Keratinocyte (primary cell): Measurements from ENCODE around the gene TAC3. TPM values are rescaled to one million over a fixed set of nuclear protein-coding genes. Genes with fewer than 3 reads are reported as not detected.

Experiments
- DNase-seq: peaks from one replicate; pipeline ENCODE4 v3.0.0-alpha.2; 2011; ENCODE audit warnings: low read depth, missing footprints, low spot score
- FAIRE-seq: peaks from 2 replicates; lab custom pipeline; 2011; peaks lifted over from hg19 to GRCh38; lab: Jason Lieb, UNC
- H2AFZ ChIP-seq: 2 replicates; pipeline ENCODE4 v1.6.0; 2012; ENCODE audit warnings: low read length, control low read depth, inconsistent platforms; ENCODE audit not compliant: control insufficient read depth
- H3K27ac ChIP-seq: 2 replicates; pipeline ENCODE4 v1.5.1; 2011; ENCODE audit warnings: low read length; ENCODE audit not compliant: control insufficient read depth, insufficient read depth
- H3K27me3 ChIP-seq: 3 replicates; pipeline ENCODE4 v1.6.0; 2011; ENCODE audit warnings: low read length; ENCODE audit not compliant: control insufficient read depth, insufficient read depth; ENCODE audit errors: extremely low read depth
- H3K36me3 ChIP-seq, 2 experiments: 2 replicates in 1 of 2; 3 replicates in 1 of 2; pipeline ENCODE4 v1.5.1; 2011; ENCODE audit warnings: low read length in 2 of 2, mild to moderate bottlenecking in 1 of 2; ENCODE audit not compliant: control insufficient read depth in 2 of 2, insufficient read depth in 2 of 2; ENCODE audit errors: extremely low read depth in 1 of 2
- H3K4me1 ChIP-seq: 3 replicates; pipeline ENCODE4 v1.5.1; 2011; ENCODE audit warnings: low read length; ENCODE audit not compliant: control insufficient read depth, insufficient read depth; ENCODE audit errors: extremely low read depth
- H3K4me2 ChIP-seq: 3 replicates; pipeline ENCODE4 v1.6.0; 2011; ENCODE audit warnings: low read depth, low read length; ENCODE audit not compliant: control insufficient read depth, insufficient read depth; ENCODE audit errors: extremely low read depth
- H3K4me3 ChIP-seq, 3 experiments: fragments of 200-600 bp in 1 of 3; sonication (generic) in 1 of 3; 2 replicates in 2 of 3; 3 replicates in 1 of 3; pipeline ENCODE4 v1.5.1; 2011 to 2016; ENCODE audit warnings: low read length in 3 of 3, mild to moderate bottlenecking in 3 of 3, control low read depth in 2 of 3, inconsistent platforms in 1 of 3, low read depth in 1 of 3, mixed read lengths in 1 of 3, mixed run types in 1 of 3, moderate library complexity in 1 of 3; ENCODE audit not compliant: control insufficient read depth in 2 of 3, insufficient read depth in 2 of 3; ENCODE audit errors: extremely low read depth in 1 of 3
- H3K79me2 ChIP-seq: 2 replicates; pipeline ENCODE4 v1.6.0; 2012; ENCODE audit warnings: low read length; ENCODE audit not compliant: control insufficient read depth, insufficient read depth
- H3K9ac ChIP-seq: 3 replicates; pipeline ENCODE4 v1.6.0; 2011; ENCODE audit warnings: low read length; ENCODE audit not compliant: control insufficient read depth, insufficient read depth; ENCODE audit errors: extremely low read depth
- H3K9me1 ChIP-seq: 3 replicates; pipeline ENCODE4 v1.6.0; 2011; ENCODE audit warnings: low read length; ENCODE audit not compliant: control insufficient read depth, insufficient read depth; ENCODE audit errors: extremely low read depth
- H3K9me3 ChIP-seq: 2 replicates; pipeline ENCODE4 v1.5.1; 2012; ENCODE audit warnings: low read depth, low read length; ENCODE audit not compliant: control insufficient read depth
- H4K20me1 ChIP-seq: 3 replicates; pipeline ENCODE4 v1.6.0; 2011; ENCODE audit warnings: low read length; ENCODE audit not compliant: control insufficient read depth, insufficient read depth; ENCODE audit errors: extremely low read depth
- EZH2 ChIP-seq: IDR thresholded peaks from one replicate; pipeline ENCODE4 v1.6.1; 2012; ENCODE audit warnings: inconsistent platforms, mild to moderate bottlenecking, low read length, moderate library complexity
- dilution Hi-C: fragments of 300-500 bp; cut with MboI; formaldehyde crosslinking; loops from one replicate; pipeline ENCODE4 v1.7.0; 2020; ENCODE audit warnings: low sequenced_read_pairs; ENCODE audit not compliant: extremely low pct_ligation_motif_present
- polyA plus RNA-seq, 5 experiments: library from polyadenylated mRNA; depleted of rRNA in 3 of 5; stranded (reverse) in 3 of 5; stranded (forward) in 1 of 5; unstranded in 1 of 5; fragments of >200 nt; gene quantifications; 1 replicate in 1 of 5; 2 replicates in 3 of 5; 3 replicates in 1 of 5; pipeline versions ENCODE4 v1.2.1 to v1.2.3, GENCODE V29; 2011 to 2012; ENCODE audit warnings: missing spikeins in 2 of 5, low read depth in 1 of 5, low replicate concordance in 1 of 5
- TF ChIP-seq, protein P1 (sequence below), 3 experiments: IDR thresholded peaks in 1 of 3; conservative IDR thresholded peaks in 1 of 3; optimal IDR thresholded peaks in 1 of 3; 2 replicates in 2 of 3; 3 replicates in 1 of 3; pipeline versions ENCODE3 to v1.5.1; 2011; ENCODE audit warnings: low read length in 3 of 3, mild to moderate bottlenecking in 3 of 3, moderate library complexity in 2 of 3, control low read depth in 1 of 3, inconsistent platforms in 1 of 3; ENCODE audit not compliant: insufficient read depth in 2 of 3; ENCODE audit errors: extremely low read depth in 1 of 3

The TAC3 gene
- polyA plus RNA-seq, 1 donor (not counting 4 experiments of a cell fraction or from before 2014, with no cell fraction given): not detected

DNA sequence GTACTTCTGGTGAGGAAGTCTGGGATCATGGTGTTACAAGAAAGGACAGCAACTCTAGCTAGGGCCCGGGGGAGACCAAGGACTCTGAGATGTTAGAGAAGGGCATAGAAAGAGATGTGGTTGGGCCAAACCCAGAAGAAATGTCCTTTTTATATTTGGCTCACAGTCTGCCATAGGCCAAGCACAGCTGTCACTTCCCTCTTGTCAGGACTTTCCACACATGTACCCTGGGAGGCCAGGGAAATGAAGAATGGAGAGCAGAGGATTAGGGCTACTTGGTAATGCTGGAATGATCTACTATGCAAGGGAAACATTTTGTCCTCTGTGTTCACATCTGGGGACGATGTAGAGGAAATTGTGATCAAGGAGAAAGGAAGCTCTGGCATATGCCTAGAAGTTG lies 24.4 kb upstream of the TAC3 start:
- Histone ChIP-seq H3K4me3 (no peak overlapping the region), H2AFZ (no peak overlapping the region), H3K27me3 (peaks cover 6% of the 10 kb centered on the region), H3K4me1 (no peaks in the 10 kb centered on the region), H4K20me1 (no peaks in the 10 kb centered on the region), H3K4me2 (no peak overlapping the region), H3K9ac (no peak overlapping the region), H3K9me1 (no peaks in the 10 kb centered on the region), H3K27ac (no peak overlapping the region), H3K9me3 (no peaks in the 10 kb centered on the region), H3K36me3 (no peaks in the 10 kb centered on the region), H3K79me2 (no peaks in the 10 kb centered on the region)
- no peak for TF ChIP-seq EZH2
- TF ChIP-seq, protein P1, sequence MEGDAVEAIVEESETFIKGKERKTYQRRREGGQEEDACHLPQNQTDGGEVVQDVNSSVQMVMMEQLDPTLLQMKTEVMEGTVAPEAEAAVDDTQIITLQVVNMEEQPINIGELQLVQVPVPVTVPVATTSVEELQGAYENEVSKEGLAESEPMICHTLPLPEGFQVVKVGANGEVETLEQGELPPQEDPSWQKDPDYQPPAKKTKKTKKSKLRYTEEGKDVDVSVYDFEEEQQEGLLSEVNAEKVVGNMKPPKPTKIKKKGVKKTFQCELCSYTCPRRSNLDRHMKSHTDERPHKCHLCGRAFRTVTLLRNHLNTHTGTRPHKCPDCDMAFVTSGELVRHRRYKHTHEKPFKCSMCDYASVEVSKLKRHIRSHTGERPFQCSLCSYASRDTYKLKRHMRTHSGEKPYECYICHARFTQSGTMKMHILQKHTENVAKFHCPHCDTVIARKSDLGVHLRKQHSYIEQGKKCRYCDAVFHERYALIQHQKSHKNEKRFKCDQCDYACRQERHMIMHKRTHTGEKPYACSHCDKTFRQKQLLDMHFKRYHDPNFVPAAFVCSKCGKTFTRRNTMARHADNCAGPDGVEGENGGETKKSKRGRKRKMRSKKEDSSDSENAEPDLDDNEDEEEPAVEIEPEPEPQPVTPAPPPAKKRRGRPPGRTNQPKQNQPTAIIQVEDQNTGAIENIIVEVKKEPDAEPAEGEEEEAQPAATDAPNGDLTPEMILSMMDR (optimal IDR thresholded peaks at IDR 0.05 in 1 of 3, IDR thresholded peaks at IDR 0.05 in 1 of 3, conservative IDR thresholded peaks at IDR 0.05 in 1 of 3; ENCODE audit: extremely low read depth in 1 of 3, insufficient read depth in 2 of 3, low read length in 3 of 3): no peak
- dilution Hi-C loops: no loop called here
- no peak for FAIRE-seq
- no peak for DNase-seq

DNA sequence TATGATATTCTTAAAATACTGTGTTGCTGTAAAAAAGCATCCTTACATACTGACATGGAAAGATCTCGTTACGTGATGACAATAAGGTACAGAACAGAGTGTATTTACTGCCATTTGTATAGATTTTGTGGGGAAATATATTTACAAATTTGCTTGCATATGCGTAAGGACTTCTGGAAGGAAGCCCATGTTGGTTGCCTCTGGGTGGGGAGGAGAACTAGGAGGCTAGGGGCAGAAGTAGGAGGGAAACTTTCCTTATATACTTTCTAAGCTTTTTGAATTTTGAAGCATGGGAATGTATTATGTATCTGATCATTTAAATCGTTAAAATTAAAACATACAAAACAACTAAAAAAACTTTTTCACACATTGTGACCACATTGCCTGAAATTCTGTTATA lies 23.9 kb upstream of the TAC3 start:
- no peaks in the 10 kb centered on the region for H3K4me1 ChIP-seq
- no peak overlapping the region for H3K9ac ChIP-seq
- no peaks in the 10 kb centered on the region for H3K79me2 ChIP-seq
- H3K4me3 ChIP-seq: no peak overlapping the region
- no peaks in the 10 kb centered on the region for H3K36me3 ChIP-seq
- FAIRE-seq (no peak), DNase-seq (no peak)
- no peaks in the 10 kb centered on the region for H3K9me1 ChIP-seq
- no peak overlapping the region for H3K4me2 ChIP-seq
- no peak overlapping the region for H2AFZ ChIP-seq
- H3K9me3 ChIP-seq: no peaks in the 10 kb centered on the region
- peaks cover 6% of the 10 kb centered on the region for H3K27me3 ChIP-seq
- no peak overlapping the region for H3K27ac ChIP-seq
- TF ChIP-seq, protein P1 (optimal IDR thresholded peaks at IDR 0.05 in 1 of 3, IDR thresholded peaks at IDR 0.05 in 1 of 3, conservative IDR thresholded peaks at IDR 0.05 in 1 of 3; ENCODE audit: extremely low read depth in 1 of 3, insufficient read depth in 2 of 3, low read length in 3 of 3): no peak
- no peak for TF ChIP-seq EZH2
- dilution Hi-C loops: no loop called here
- no peaks in the 10 kb centered on the region for H4K20me1 ChIP-seq
